Thyroid gland (tissue), 4 donors: ENCODE data around the gene EFL1. TPM values are rescaled to one million over a fixed set of nuclear protein-coding genes. Genes with fewer than 3 reads are reported as not detected.
"Not testable (repeated sequence)": the region's sequence is repeated elsewhere in the genome, so short reads cannot be mapped to it uniquely, and the experiment has no call there.

ENCODE experiments used
- DNase-seq, 2 donors: peaks; one replicate each; pipeline ENCODE4 v3.0.0-alpha.2; 2019
- H3K27ac ChIP-seq, 3 donors: fragments of 200-600 bp; sonication (generic); 1 replicate in 2 of 3; 2 replicates in 1 of 3; pipeline ENCODE4 v1.5.1; 2016 to 2019; ENCODE audit warnings: mild to moderate bottlenecking in 1 of 3, moderate library complexity in 1 of 3
- H3K27me3 ChIP-seq: fragments of 200-600 bp; sonication (generic); one replicate; pipeline ENCODE4 v1.5.1; 2019
- H3K36me3 ChIP-seq, 2 donors: fragments of 200-600 bp; sonication (generic); one replicate each; pipeline ENCODE4 v1.5.1; 2016 to 2019
- H3K4me1 ChIP-seq, 2 donors: fragments of 200-600 bp; sonication (generic); one replicate each; pipeline ENCODE4 v1.5.1; 2017 to 2019
- H3K4me3 ChIP-seq, 3 donors: fragments of 200-600 bp; sonication (generic); replicated peaks in 1 of 3; 1 replicate in 2 of 3; 2 replicates in 1 of 3; pipeline ENCODE4 v1.5.1; 2016; ENCODE audit warnings: mild to moderate bottlenecking in 1 of 3
- H3K9me3 ChIP-seq: fragments of 200-600 bp; sonication (generic); one replicate; pipeline ENCODE4 v1.5.1; 2017
- POLR2A ChIP-seq, 2 donors: fragments of 450-650 bp; IDR thresholded peaks; one replicate each; pipeline ENCODE4 v1.6.1; 2017; ENCODE audit warnings: antibody characterized with exemption in 2 of 2, mild to moderate bottlenecking in 2 of 2, moderate library complexity in 1 of 2
- WGBS, 2 donors: methylation state at CpG; one replicate each; pipeline ENCODE4 v1.1.5; 2017; 5-methylcytosine and 5-hydroxymethylcytosine counted together
- intact Hi-C: fragments of 100-400 bp; cut with DNase I; formaldehyde crosslinking; loops from one replicate; pipeline ENCODE4 v1.15.1; 2023
- total RNA-seq, 4 donors: library from RNA; depleted of rRNA; stranded (reverse); fragments of >200 nt; gene quantifications; one replicate each; pipeline ENCODE4 v1.2.3, GENCODE V29; 2016
- TF ChIP-seq, protein P1 (sequence below), 6 experiments: fragments of 200-600 bp in 3 of 6; fragments of 450-650 bp in 3 of 6; sonication (generic) in 3 of 6; IDR thresholded peaks; one replicate each; pipeline ENCODE4 v1.5.1; 2016 to 2019; ENCODE audit warnings: antibody characterized with exemption in 6 of 6, mild to moderate bottlenecking in 2 of 6, inconsistent platforms in 1 of 6, moderate library complexity in 1 of 6

The EFL1 gene
- total RNA-seq, 4 donors from 2014 or later: 10.3 to 29.8 (median 17.5) TPM

- H3K36me3 ChIP-seq: peaks cover 8 to 15% of the 10 kb centered on the region in 2 donors
- H3K4me1 ChIP-seq, H3K27me3 ChIP-seq, H3K27ac ChIP-seq, H3K9me3 ChIP-seq, H3K4me3 ChIP-seq, DNase-seq, intact Hi-C loops: not testable (repeated sequence)
- WGBS, 2 donors: 78% methylated on average over 4 of the region's 5 CpGs
These were observed 18.9 kb downstream of the EFL1 start for GRCh38 chr15:82243644-82244043.

GRCh38 chr15:82241836-82242499, 20.6 kb downstream of the EFL1 start:
- H3K4me1 ChIP-seq, H3K27ac ChIP-seq, H3K9me3 ChIP-seq, intact Hi-C loops, H3K27me3 ChIP-seq, H3K4me3 ChIP-seq, DNase-seq: not testable (repeated sequence)
- WGBS, 2 donors: 91 to 93% methylated on average over 1 of the region's 1 CpG
- H3K36me3 ChIP-seq: peaks cover 8 to 15% of the 10 kb centered on the region in 2 donors

DNA sequence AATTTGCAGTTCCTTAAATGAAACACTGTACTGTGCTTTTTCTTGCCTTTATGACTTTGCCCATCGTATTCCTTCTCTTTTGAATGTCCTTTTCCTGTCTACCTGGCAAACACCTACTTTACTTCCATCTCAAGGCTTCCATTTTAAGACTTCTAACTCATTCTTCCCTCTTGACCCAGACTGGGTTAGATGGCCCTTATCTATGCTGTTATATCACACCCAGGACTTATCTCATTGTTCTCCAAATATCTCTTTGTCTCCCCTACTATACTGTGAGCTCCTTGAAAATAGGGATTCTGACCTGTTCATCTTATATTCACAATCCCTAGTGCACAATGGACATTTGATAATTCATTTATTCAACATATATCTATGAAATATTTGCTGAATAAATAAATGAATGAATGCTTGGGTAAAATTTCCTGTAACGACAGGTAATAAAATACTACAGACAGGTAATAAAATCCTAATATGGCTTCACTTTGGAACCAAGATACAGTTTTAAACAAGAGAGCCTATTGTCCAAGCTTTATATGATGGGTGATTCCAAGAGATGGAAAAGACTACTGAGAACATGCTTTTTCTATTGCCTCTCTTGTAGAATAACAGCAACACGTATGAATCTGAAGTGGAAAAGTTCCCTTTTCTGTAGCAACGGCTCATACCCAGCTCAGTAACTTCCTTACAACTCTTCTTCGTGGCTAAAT, 22.7 kb downstream of the EFL1 start:
- Histone ChIP-seq H3K4me1 (no peaks in the 10 kb centered on the region), H3K27me3 (no peaks in the 10 kb centered on the region), H3K27ac (no peak overlapping the region), H3K9me3 (no peaks in the 10 kb centered on the region), H3K36me3 (peaks cover 8 to 15% of the 10 kb centered on the region in 2 donors), H3K4me3 (no peak overlapping the region)
- DNase-seq: no peak
- 95 to 99% methylated on average over 5 of the region's 5 CpGs for WGBS, 2 donors
- no peak for TF ChIP-seq POLR2A (IDR thresholded peaks at IDR 0.05)
- TF ChIP-seq, protein P1, sequence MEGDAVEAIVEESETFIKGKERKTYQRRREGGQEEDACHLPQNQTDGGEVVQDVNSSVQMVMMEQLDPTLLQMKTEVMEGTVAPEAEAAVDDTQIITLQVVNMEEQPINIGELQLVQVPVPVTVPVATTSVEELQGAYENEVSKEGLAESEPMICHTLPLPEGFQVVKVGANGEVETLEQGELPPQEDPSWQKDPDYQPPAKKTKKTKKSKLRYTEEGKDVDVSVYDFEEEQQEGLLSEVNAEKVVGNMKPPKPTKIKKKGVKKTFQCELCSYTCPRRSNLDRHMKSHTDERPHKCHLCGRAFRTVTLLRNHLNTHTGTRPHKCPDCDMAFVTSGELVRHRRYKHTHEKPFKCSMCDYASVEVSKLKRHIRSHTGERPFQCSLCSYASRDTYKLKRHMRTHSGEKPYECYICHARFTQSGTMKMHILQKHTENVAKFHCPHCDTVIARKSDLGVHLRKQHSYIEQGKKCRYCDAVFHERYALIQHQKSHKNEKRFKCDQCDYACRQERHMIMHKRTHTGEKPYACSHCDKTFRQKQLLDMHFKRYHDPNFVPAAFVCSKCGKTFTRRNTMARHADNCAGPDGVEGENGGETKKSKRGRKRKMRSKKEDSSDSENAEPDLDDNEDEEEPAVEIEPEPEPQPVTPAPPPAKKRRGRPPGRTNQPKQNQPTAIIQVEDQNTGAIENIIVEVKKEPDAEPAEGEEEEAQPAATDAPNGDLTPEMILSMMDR (IDR thresholded peaks at IDR 0.05): no peak
- intact Hi-C loops: no loop called here

GRCh38 chr15:82237944-82238534, 24.5 kb downstream of the EFL1 start:
- H3K9me3 ChIP-seq, H3K4me1 ChIP-seq, intact Hi-C loops, H3K27ac ChIP-seq, DNase-seq, H3K27me3 ChIP-seq, H3K4me3 ChIP-seq: not testable (repeated sequence)
- H3K36me3 ChIP-seq: peaks cover 8 to 15% of the 10 kb centered on the region in 2 donors
- 77 to 79% methylated on average over 3 of the region's 3 CpGs for WGBS, 2 donors

GRCh38 chr15:82231842-82232241, 30.7 kb downstream of the EFL1 start:
- no peaks in the 10 kb centered on the region for H3K9me3 ChIP-seq
- DNase-seq: no peak
- H3K27me3 ChIP-seq: no peaks in the 10 kb centered on the region
- intact Hi-C loops: no loop called here
- H3K4me3 ChIP-seq: no peak overlapping the region
- H3K4me1 ChIP-seq: no peaks in the 10 kb centered on the region
- WGBS, 2 donors: 88 to 97% methylated on average over 2 of the region's 2 CpGs
- TF ChIP-seq, protein P1 (IDR thresholded peaks at IDR 0.05): no peak
- no peak for TF ChIP-seq POLR2A (IDR thresholded peaks at IDR 0.05)
- no peaks in the 10 kb centered on the region for H3K36me3 ChIP-seq
- H3K27ac ChIP-seq: no peak overlapping the region

- Histone ChIP-seq H3K4me3 (no peak overlapping the region), H3K36me3 (no peaks in the 10 kb centered on the region), H3K27ac (no peak overlapping the region), H3K27me3 (no peaks in the 10 kb centered on the region), H3K9me3 (no peaks in the 10 kb centered on the region), H3K4me1 (no peaks in the 10 kb centered on the region)
- no peak for DNase-seq
- intact Hi-C loops: no loop called here
- TF ChIP-seq POLR2A (IDR thresholded peaks at IDR 0.05): no peak
- TF ChIP-seq, protein P1 (IDR thresholded peaks at IDR 0.05): no peak
- WGBS, 2 donors: 89 to 91% methylated on average over 2 of the region's 2 CpGs
These were observed 31.3 kb downstream of the EFL1 start for GRCh38 chr15:82231233-82231632.
